Left cardiac atrium (tissue), 4 donors: ENCODE data around the gene ZNF674. TPM values are rescaled to one million over a fixed set of nuclear protein-coding genes. Genes with fewer than 3 reads are reported as not detected.
"Not testable (repeated sequence)": the region's sequence is repeated elsewhere in the genome, so short reads cannot be mapped to it uniquely, and the experiment has no call there.

ENCODE experiments used
- ATAC-seq, 2 donors: fragments of 200-7000 bp; cut with Tn5 transposase; one replicate each; pipeline ENCODE4 v1.9.1; 2020; ENCODE audit warnings: mild to moderate bottlenecking in 2 of 2, moderate library complexity in 2 of 2
- DNase-seq: peaks from one replicate; pipeline ENCODE4 v3.0.0-alpha.2; 2020
- intact Hi-C, 2 donors: fragments of 100-400 bp; cut with DNase I; formaldehyde crosslinking; loops; one replicate each; pipeline versions ENCODE4 v1.14.1 to v1.15.1; 2022 to 2023
- total RNA-seq, 2 donors: library from RNA; stranded (reverse); fragmentation: NEBNext Ultra II Directional; extraction: Animal tissue kit (Norgen Biotek cat#: 25700); gene quantifications; one replicate each; pipeline ENCODE4 v1.2.1, GENCODE V29; 2021
- donor health status: DM: no; HTN: yes; CAD: no.
- donor health status: DM: no; HTN: yes; CAD: no; lungs with severe emphysema.
- donor health status: DM: yes; HTN: yes; CAD: no.
- donor health status: Dilated cardiomyopathy.

ZNF674 gene
- total RNA-seq, 2 donors from 2014 or later = 2.2 to 2.7 TPM

DNA sequence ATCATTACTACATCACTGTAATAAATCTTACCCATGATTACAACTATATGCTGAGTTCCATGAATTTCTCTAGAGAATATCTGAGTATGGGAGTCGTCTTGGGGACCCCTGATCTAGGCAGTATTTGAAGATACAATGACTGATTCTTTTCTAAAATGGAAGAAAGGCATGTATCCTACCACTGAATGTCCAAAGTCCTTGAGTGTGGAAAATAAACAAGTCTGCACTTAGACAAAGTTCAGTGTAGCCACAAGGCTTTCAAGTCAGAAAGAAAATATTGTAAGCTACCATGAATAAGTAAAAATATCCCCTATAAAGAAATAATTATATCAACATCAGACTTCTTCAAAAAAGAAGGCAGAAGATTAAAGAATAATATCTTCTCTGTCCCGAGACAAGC lies 42.4 kb downstream of the ZNF674 start:
- ATAC-seq (no peak), DNase-seq (no peak)
- intact Hi-C loops = no loop called here

DNA sequence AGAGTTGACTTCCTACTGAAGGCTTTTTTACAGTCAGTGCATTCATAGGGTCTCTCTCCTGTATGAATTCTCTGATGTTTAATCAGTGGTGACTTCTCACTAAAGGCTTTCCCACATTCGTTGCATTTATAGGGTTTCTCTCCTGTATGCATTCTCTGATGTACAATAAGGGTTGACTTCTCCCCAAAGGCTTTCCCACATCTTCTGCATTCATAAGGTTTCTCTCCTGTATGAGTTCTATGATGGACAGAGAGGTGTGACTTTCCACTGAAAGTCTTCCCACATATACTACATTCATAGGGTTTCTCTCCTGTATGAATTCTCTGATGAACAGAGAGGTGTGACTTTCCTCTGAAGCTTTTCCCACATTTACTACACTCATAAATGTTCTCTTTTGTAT lies 45.2 kb downstream of the ZNF674 start:
- intact Hi-C loops = no loop called here
- DNase-seq (no peak), ATAC-seq (no peak)

DNA sequence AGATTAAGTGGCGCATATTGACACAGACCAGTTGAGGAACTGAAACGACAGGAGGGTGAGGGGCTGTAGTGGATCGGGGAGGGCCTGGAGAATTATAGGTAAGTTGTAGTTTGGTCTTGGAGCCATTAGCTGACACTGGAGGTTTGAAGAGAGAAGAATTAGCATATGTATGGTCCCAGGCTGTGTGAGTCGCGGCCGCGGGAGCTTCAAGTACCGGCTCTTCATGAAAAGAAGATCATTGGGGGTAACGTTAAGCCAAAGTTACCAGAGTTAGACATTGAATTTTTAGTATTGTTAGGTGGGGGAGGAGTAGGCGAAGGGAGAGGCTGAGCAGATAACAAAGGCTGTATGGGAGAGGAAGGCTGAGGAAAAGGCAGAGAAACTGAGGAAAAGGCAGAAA lies 56.5 kb downstream of the ZNF674 start:
- ATAC-seq = no peak
- intact Hi-C loops = no loop called here
- DNase-seq = no peak

DNA sequence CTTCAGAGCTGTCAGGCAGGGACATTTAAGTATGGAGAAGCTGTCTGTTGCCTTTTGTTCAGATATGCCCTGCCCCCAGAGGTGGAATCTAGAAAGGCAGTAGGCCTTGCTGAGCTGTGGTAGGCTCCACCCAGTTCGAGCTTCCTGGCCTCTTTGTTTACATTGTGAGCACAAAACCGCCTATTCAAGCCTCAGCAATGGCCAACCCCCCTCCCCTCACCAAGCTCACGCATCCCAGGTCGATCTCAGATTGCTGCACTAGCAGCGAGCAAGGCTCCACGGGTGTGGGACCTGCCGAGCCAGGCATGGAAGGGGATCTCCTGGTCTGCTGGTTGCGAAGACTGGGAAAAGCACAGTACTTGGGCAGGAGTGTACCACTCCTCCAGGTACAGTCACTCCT lies 59.3 kb downstream of the ZNF674 start:
- ATAC-seq (no peak), DNase-seq (no peak)
- intact Hi-C loops = no loop called here

DNA sequence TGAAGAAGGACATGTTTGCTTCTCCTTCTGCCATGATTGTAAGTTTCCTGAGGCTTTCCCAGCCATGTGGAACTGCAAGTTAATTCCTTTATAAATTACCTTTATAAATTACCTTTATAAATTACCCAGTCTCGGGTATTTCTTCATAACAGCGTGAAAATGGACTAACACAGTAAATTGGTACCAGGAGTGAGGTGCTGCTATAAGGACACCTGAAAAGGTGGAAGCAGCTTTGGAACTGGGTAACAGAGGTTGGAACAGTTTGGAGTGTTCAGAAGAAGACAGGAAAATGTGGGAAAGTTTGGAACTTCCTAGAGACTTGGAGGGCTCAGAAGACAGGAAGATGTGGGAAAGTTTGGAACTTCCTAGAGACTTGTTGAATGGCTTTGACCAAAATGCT lies 66.6 kb downstream of the ZNF674 start:
- ATAC-seq, DNase-seq, intact Hi-C loops: not testable (repeated sequence)

DNA sequence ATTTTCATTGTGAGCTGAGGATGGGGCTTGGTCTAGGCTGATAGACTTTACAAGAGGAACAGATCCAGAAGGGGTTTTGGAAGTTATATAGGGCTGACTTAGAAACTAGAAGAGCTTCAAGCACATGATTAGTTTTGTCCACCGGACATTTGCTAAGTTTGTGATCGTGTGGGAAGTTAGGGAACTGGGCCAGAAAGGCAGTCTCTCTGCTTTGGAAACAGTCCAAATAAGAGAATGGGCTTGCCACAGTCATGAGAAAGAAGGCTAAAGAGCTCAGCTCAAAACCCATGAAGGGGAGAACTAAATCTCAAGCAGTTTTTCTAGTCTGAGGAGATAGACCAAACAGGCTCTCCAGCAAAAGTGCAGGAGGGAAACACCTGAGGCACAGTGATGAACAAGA lies 67.8 kb downstream of the ZNF674 start:
- no peak for DNase-seq
- intact Hi-C loops = no loop called here
- ATAC-seq = peak in 1 of 2 donors; percentile 55

GRCh38 chrX:46465203-46465602 lies 80.0 kb downstream of the ZNF674 start:
- intact Hi-C loops = no loop called here
- ATAC-seq (no peak), DNase-seq (no peak)

GRCh38 chrX:46463682-46464081 lies 81.5 kb downstream of the ZNF674 start:
- no peak for ATAC-seq
- intact Hi-C loops = no loop called here
- no peak for DNase-seq

- ATAC-seq = no peak
- intact Hi-C loops = no loop called here
Observed at GRCh38 chrX:46461660-46462191, 83.5 kb downstream of the ZNF674 start.

DNA sequence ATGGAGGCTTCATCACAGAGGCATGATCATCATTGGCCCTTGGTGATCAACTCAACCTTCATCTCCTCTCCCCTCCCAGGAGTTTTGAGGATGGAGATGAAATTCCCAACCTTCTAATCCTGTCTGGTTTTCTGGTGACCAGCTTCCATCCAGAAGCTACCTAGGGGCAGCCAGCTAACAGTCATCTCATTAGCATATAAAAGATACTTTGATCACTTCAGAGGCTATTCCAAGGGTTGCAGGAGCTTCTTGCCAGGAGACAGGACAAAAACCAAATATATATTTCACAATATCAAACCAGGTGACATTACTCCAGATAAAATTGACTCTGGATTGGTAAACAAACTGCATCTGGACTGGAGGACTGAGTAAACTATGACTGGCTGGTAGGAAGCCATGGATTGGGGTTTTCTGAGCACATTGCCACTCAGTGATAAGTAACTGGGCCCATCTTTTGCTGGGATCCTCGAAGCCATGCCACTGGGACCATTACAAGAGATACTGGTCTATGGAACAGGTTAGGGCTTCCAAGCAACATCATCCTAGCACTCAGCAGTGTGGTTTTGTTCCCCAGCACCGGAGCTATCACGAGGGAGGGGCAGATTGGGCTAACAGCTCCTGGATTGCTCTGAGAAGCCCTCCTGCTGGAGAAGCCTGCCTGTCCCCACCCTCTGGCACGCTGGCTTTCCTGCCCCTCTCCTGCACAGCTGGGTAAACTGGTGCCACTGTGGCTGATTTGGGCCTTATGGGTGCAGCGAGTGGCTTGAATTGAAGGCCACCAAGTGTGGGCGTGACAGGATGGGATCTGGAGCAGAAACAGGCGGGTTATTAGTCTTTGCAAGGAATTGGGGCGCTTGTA lies 84.2 kb downstream of the ZNF674 start:
- DNase-seq = not testable (repeated sequence)

More at GRCh38 chrX:46461660-46462191, 83.5 kb downstream of the ZNF674 start:
- no peak for DNase-seq

GRCh38 chrX:46459603-46460002 lies 85.6 kb downstream of the ZNF674 start:
- intact Hi-C loops = no loop called here
- peak in 1 of 2 donors; percentile 49 for ATAC-seq
- DNase-seq = no peak

More for the DNA sequence above, 84.2 kb downstream of the ZNF674 start:
- ATAC-seq, intact Hi-C loops: not testable (repeated sequence)

DNA sequence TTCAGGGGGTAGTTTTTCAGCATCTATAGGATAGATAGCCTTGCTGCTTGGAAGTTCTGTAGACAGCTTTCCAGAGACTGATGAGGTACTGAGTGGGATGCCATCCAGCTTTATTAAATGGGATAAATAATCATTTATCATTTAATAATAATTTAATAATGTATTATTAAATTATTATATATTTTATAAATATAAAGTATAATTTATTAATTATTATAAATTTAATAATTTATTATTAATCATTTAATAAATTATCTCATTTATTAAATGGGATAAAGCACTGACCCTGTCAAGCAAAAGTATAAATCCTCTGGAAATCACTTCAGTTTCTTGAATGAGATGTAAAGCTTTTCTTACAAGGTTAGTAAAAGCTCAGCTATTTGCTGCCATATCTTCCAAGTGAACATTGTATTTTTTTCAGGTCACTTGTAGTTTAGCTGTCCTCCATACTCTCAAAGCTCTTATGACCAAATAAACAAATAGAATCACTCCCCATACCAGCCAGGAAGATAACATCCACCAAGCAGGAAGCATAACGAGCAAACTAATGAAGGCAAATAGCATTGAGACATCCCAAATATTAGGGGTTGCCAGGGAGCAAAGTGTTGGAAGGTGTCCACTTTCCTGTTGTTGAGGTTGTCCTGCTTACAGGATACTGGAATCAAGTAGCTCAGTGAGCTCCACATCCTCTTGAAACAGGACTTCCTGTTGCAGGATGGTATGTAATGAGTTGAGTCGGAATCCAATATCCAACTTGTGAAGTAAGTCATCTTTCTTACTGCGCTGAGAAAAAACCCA lies 88.9 kb downstream of the ZNF674 start:
- DNase-seq (no peak), ATAC-seq (no peak)
- intact Hi-C loops = no loop called here

Other genes with a start within 250 kb of the ZNF674 start
- gene CHST7, start 28.3 kb upstream of the ZNF674 start, total RNA-seq = 10 to 100 TPM; 11.8 to 29.0 TPM
- gene SLC9A7, start 213.7 kb upstream of the ZNF674 start, total RNA-seq = 1 to 10 TPM; 4.0 to 4.8 TPM